Head of caudate nucleus (tissue), 42 donors: ENCODE measurements around the gene SNTA1.

Experiments
- DNase-seq, 42 donors: peaks; one replicate each; pipeline versions ENCODE4 v3.0.0 to v3.0.0-alpha.2; 2020 to 2021; ENCODE audit warnings: mixed read lengths in 7 of 42
- intact Hi-C: fragments of 100-400 bp; cut with DNase I; formaldehyde crosslinking; loops from one replicate; pipeline ENCODE4 v1.15.0; 2022

Gene SNTA1

DNA sequence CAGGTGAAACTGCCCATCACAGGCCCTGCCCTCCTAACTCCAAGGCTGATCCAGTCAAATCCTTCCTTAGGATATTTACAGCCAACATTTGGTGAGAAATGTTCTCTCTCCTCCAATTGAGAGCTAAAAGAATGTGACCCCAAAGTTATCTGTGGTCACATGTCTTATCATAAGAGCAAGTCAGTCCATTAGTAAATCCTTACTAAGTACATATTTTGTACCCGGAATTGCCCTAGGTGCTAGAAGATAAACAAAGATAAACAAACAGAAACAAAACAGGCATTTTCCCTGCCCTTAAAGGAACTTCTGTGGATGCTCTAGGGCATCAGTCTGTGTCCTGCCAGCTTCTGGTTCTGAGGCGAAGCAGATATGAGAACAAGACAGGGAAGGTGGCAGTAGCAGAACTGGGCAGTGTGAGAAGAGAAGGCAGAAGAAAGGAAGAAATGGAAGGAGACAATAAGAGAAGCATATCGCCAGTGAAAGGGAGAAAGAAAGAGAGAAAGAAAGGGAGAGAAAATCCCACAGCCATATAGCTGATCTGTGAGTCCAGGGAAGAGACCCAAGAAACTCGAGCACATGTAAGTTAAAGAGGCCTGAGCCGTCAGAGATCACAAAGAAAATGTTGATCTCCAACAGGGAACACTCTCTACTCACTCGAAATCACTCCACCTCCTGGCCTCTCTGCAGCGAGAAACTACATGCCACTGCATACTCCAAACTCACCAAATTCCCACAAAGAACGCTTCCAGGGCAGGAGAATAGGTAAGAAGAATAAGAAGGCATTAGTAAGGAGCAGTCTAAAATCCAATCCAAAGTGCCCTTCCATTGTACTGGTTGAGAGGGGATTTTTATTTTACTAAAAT is 83.9 kb downstream of the SNTA1 start:
- no peak for DNase-seq
- intact Hi-C loops: no loop called here
